8988T (cell line): ENCODE data around the gene TAF8.

Experiments
- DNase-seq: peaks from one replicate; pipeline ENCODE4 v3.0.0; 2011

Gene TAF8

DNA sequence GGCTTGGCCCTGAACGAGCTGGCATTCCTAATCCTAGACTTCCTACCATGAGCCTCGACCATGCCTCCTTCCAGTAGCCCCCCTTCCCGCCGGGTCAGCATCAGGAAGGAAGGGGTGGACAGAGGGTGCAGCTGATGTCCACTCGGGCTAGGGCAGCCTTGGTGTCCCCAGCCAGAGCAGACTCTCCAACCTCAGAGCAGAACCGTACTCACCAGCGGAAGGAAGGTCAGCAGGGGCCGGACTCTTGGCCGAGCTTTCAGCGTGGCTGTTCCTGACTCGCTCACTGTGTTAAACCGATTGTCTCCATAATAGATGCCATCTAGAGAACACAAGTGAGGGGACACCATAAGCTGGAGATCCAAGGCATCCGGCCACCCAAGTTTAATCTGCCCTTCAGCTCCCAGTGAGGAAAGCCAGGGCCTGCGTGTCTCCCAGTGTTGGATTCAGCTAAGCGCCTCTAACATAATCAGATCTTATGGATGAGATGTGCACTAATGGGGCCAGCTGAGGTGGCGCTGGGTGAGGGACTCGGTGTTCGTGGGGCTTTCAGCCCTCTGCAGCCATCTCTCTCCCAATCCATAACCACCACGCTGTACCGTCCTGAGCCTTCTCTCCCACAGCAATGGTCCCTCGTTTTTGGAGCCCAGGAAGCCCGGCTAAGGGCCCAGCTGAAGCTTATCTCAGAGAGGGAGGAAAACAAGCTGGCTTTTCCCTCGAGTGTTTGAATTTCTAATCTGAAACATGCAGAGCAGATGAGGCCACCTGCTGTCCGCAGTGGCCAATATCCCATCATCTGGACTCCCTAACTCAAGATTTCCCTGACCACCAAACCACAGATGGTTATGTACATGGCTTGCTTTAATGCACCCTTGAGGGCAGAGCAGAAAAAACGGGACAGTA lies 78.4 kb downstream of the TAF8 start:
- no peak for DNase-seq

- DNase-seq: no peak
Observed at GRCh38 chr6:42129360-42129676, 79.0 kb downstream of the TAF8 start.

DNA sequence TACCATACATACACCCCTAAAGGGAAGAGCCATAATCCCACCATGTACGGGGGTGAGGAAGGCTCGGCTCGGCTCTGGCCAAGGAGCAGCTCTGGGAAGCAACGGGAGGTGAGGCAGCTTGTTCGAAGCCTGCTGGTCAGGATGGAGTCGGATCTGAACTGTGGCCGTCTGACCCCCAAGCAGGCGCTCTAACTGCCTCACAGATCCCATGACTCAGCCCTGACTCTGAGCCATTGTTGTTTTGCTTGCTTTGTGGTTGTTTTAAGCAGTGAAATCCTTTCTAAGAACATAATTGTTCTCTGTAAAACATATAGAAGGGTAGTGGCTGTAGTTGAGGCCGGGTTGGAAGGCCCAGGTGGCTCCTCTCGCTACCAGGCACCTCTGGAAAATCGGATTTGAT lies 81.2 kb downstream of the TAF8 start:
- DNase-seq: no peak

GRCh38 chr6:42133926-42134325 lies 83.6 kb downstream of the TAF8 start:
- no peak for DNase-seq

DNA sequence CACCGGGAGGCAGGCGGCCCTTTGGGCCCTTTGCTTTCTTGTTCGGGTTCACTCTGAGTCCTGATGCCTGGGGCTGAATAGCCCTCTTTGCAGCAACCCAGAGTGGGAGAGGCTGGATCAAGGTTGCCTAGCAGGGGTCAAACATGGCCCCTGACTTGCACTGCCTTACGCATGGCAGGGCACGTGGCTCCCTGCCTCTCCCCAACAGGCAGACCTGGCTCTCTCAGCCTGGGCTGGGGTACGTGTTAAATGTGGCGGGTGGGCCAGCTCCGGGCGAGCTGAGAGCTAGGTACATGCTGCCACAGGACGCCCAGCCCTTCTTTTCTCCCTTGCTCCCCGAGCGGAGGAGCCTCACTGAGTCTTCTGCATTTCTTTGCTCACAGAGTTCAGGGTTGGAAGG lies 84.8 kb downstream of the TAF8 start:
- DNase-seq: no peak

GRCh38 chr6:42135722-42136121 lies 85.4 kb downstream of the TAF8 start:
- no peak for DNase-seq

- DNase-seq: peak; percentile 78
Observed at GRCh38 chr6:42136508-42137193, 86.3 kb downstream of the TAF8 start.
